Vagina (tissue), 2 donors: Measurements from ENCODE around the gene SLCO1B3. TPM values are rescaled to one million over a fixed set of nuclear protein-coding genes. Genes with fewer than 3 reads are reported as not detected.

Experiments used
- DNase-seq, 2 donors: peaks; one replicate each; pipeline ENCODE4 v3.0.0-alpha.2; 2017; ENCODE audit errors: extremely low spot score in 2 of 2
- H3K27ac ChIP-seq: fragments of 200-600 bp; sonication (generic); one replicate; pipeline ENCODE4 v1.5.1; 2019
- H3K27me3 ChIP-seq: fragments of 200-600 bp; sonication (generic); one replicate; pipeline ENCODE4 v1.5.1; 2019
- H3K36me3 ChIP-seq, 2 donors: fragments of 200-600 bp; sonication (generic); one replicate each; pipeline ENCODE4 v1.5.1; 2017 to 2019
- H3K4me1 ChIP-seq: fragments of 200-600 bp; sonication (generic); one replicate; pipeline ENCODE4 v1.5.1; 2019
- H3K4me3 ChIP-seq, 2 donors: fragments of 200-600 bp; sonication (generic); 1 replicate in 1 of 2; 2 replicates in 1 of 2; pipeline ENCODE4 v1.5.1; 2016 to 2019
- H3K9me3 ChIP-seq: fragments of 200-600 bp; sonication (generic); one replicate; pipeline ENCODE4 v1.5.1; 2019
- CTCF ChIP-seq, 3 experiments: fragments of 450-650 bp in 2 of 3; fragments of 200-600 bp in 1 of 3; sonication (generic) in 1 of 3; IDR thresholded peaks; one replicate each; pipeline ENCODE4 v1.5.1; 2017 to 2019; ENCODE audit warnings: antibody characterized with exemption in 3 of 3, mild to moderate bottlenecking in 2 of 3, moderate library complexity in 2 of 3
- POLR2A ChIP-seq, 2 donors: fragments of 450-650 bp; IDR thresholded peaks; one replicate each; pipeline ENCODE4 v1.6.1; 2017; ENCODE audit warnings: antibody characterized with exemption in 2 of 2, mild to moderate bottlenecking in 2 of 2, moderate library complexity in 2 of 2
- POLR2AphosphoS5 ChIP-seq, 2 donors: sonication (generic); formaldehyde crosslinking; IDR thresholded peaks; one replicate each; pipeline ENCODE4 v1.9.0; 2017; ENCODE audit warnings: antibody characterized with exemption in 2 of 2, mild to moderate bottlenecking in 2 of 2, low read depth in 1 of 2; ENCODE audit not compliant: insufficient read depth in 1 of 2
- intact Hi-C: fragments of 100-400 bp; cut with DNase I; formaldehyde crosslinking; loops from one replicate; pipeline ENCODE4 v1.15.1; 2023
- small RNA-seq: library from RNA; depleted of rRNA; stranded (forward); fragments of <200 nt; gene quantifications from one replicate; pipeline ENCODE3, GENCODE V24; 2016
- total RNA-seq: library from RNA; depleted of rRNA; stranded (reverse); fragments of >200 nt; gene quantifications from one replicate; pipeline ENCODE4 v1.2.3, GENCODE V29; 2016

The SLCO1B3 gene
- total RNA-seq, 1 donor from 2014 or later: not detected

GRCh38 chr12:20931894-20932293, 121.4 kb downstream of the SLCO1B3 start:
- intact Hi-C loops: no loop called here
- Histone ChIP-seq H3K27me3 (no peaks in the 10 kb centered on the region), H3K4me1 (no peaks in the 10 kb centered on the region), H3K9me3 (no peaks in the 10 kb centered on the region), H3K36me3 (no peaks in the 10 kb centered on the region), H3K4me3 (no peak overlapping the region), H3K27ac (no peak overlapping the region)
- TF ChIP-seq POLR2AphosphoS5 (IDR thresholded peaks at IDR 0.05; ENCODE audit: insufficient read depth in 1 of 2, low read depth in 1 of 2): no peak
- no peak for TF ChIP-seq CTCF (IDR thresholded peaks at IDR 0.05)
- TF ChIP-seq POLR2A (IDR thresholded peaks at IDR 0.05): no peak
- DNase-seq: no peak

- TF ChIP-seq CTCF (IDR thresholded peaks at IDR 0.05): no peak
- TF ChIP-seq POLR2AphosphoS5 (IDR thresholded peaks at IDR 0.05; ENCODE audit: insufficient read depth in 1 of 2, low read depth in 1 of 2): no peak
- no peak for TF ChIP-seq POLR2A (IDR thresholded peaks at IDR 0.05)
- Histone ChIP-seq H3K27ac (no peak overlapping the region), H3K4me1 (no peaks in the 10 kb centered on the region), H3K4me3 (no peak overlapping the region), H3K9me3 (no peaks in the 10 kb centered on the region), H3K27me3 (no peaks in the 10 kb centered on the region), H3K36me3 (no peaks in the 10 kb centered on the region)
- intact Hi-C loops: no loop called here
- no peak for DNase-seq
Measured at GRCh38 chr12:20946732-20947131, 136.2 kb downstream of the SLCO1B3 start.

GRCh38 chr12:20950248-20950647, 139.7 kb downstream of the SLCO1B3 start:
- Histone ChIP-seq H3K9me3 (no peaks in the 10 kb centered on the region), H3K4me1 (no peaks in the 10 kb centered on the region), H3K36me3 (no peaks in the 10 kb centered on the region), H3K27ac (no peak overlapping the region), H3K27me3 (no peaks in the 10 kb centered on the region), H3K4me3 (no peak overlapping the region)
- intact Hi-C loops: no loop called here
- no peak for DNase-seq
- no peak for TF ChIP-seq POLR2AphosphoS5 (IDR thresholded peaks at IDR 0.05; ENCODE audit: insufficient read depth in 1 of 2, low read depth in 1 of 2)

- intact Hi-C loops: no loop called here
- H3K36me3 ChIP-seq: no peaks in the 10 kb centered on the region
- H3K27me3 ChIP-seq: no peaks in the 10 kb centered on the region
- DNase-seq: no peak
- H3K27ac ChIP-seq: no peak overlapping the region
- TF ChIP-seq POLR2AphosphoS5 (IDR thresholded peaks at IDR 0.05; ENCODE audit: insufficient read depth in 1 of 2, low read depth in 1 of 2): no peak
- no peak for TF ChIP-seq POLR2A (IDR thresholded peaks at IDR 0.05)
- no peak for TF ChIP-seq CTCF (IDR thresholded peaks at IDR 0.05)
- H3K4me1 ChIP-seq: no peaks in the 10 kb centered on the region
- no peaks in the 10 kb centered on the region for H3K9me3 ChIP-seq
- no peak overlapping the region for H3K4me3 ChIP-seq
Measured at GRCh38 chr12:20963303-20963702, 152.8 kb downstream of the SLCO1B3 start.

GRCh38 chr12:20963762-20964161, 153.3 kb downstream of the SLCO1B3 start:
- TF ChIP-seq CTCF (IDR thresholded peaks at IDR 0.05): no peak
- no peak for TF ChIP-seq POLR2A (IDR thresholded peaks at IDR 0.05)
- TF ChIP-seq POLR2AphosphoS5 (IDR thresholded peaks at IDR 0.05; ENCODE audit: insufficient read depth in 1 of 2, low read depth in 1 of 2): no peak
- intact Hi-C loops: no loop called here
- Histone ChIP-seq H3K4me3 (no peak overlapping the region), H3K4me1 (no peaks in the 10 kb centered on the region), H3K36me3 (no peaks in the 10 kb centered on the region), H3K27ac (no peak overlapping the region), H3K27me3 (no peaks in the 10 kb centered on the region), H3K9me3 (no peaks in the 10 kb centered on the region)
- DNase-seq: no peak

Small RNA genes lying within 50 kb of the gene (small RNA-seq; reads per million reads assigned to genes)
- gene AC011604.1: not detected

Other genes with a start within 250 kb of the SLCO1B3 start
- gene SLCO1C1, start 115.4 kb upstream of the SLCO1B3 start, total RNA-seq: not detected